Renal pelvis (tissue), 4 donors: ENCODE measurements around the gene CMYA5. TPM values are rescaled to one million over a fixed set of nuclear protein-coding genes. Genes with fewer than 3 reads are reported as not detected.

Experiments used
- DNase-seq: peaks from one replicate; pipeline ENCODE4 v3.0.0-alpha.2; 2013
- polyA plus RNA-seq, 3 donors: library from polyadenylated mRNA; unstranded; fragments of 120-200 nt; gene quantifications; one replicate each; pipeline ENCODE4 v1.2.1, GENCODE V29; 2013; ENCODE audit not compliant: insufficient read length in 3 of 3

Gene CMYA5
- polyA plus RNA-seq, 3 donors = 17.7 to 27.6 (median 23.3) TPM

GRCh38 chr5:79793722-79794121 is 104.1 kb downstream of the CMYA5 start:
- no peak for DNase-seq

- no peak for DNase-seq
Observed at GRCh38 chr5:79794347-79794746, 104.7 kb downstream of the CMYA5 start.

- DNase-seq = no peak
Observed at GRCh38 chr5:79795764-79796398, 106.2 kb downstream of the CMYA5 start.

- no peak for DNase-seq
Observed at GRCh38 chr5:79798893-79799590, 109.4 kb downstream of the CMYA5 start.

GRCh38 chr5:79800979-79801827 is 111.6 kb downstream of the CMYA5 start:
- DNase-seq = no peak

- no peak for DNase-seq
Observed at GRCh38 chr5:79802406-79802805, 112.8 kb downstream of the CMYA5 start.

- DNase-seq = no peak
Observed at GRCh38 chr5:79803007-79803406, 113.4 kb downstream of the CMYA5 start.

GRCh38 chr5:79806741-79807140 is 117.1 kb downstream of the CMYA5 start:
- no peak for DNase-seq

- DNase-seq = no peak
Observed at GRCh38 chr5:79809743-79810142, 120.1 kb downstream of the CMYA5 start.

- DNase-seq = no peak
Observed at GRCh38 chr5:79811081-79811480, 121.4 kb downstream of the CMYA5 start.

GRCh38 chr5:79811904-79812303 is 122.3 kb downstream of the CMYA5 start:
- DNase-seq = no peak

GRCh38 chr5:79814699-79815098 is 125.1 kb downstream of the CMYA5 start:
- DNase-seq = no peak

GRCh38 chr5:79816014-79816413 is 126.4 kb downstream of the CMYA5 start:
- no peak for DNase-seq

GRCh38 chr5:79820648-79821047 is 131.0 kb downstream of the CMYA5 start:
- DNase-seq = no peak

- DNase-seq = no peak
Observed at GRCh38 chr5:79824444-79824843, 134.8 kb downstream of the CMYA5 start.

- DNase-seq = no peak
Observed at GRCh38 chr5:79825802-79826201, 136.2 kb downstream of the CMYA5 start.

GRCh38 chr5:79827159-79827629 is 137.6 kb downstream of the CMYA5 start:
- DNase-seq = no peak

- DNase-seq = no peak
Observed at GRCh38 chr5:79829260-79829659, 139.6 kb downstream of the CMYA5 start.

- DNase-seq = no peak
Observed at GRCh38 chr5:79831381-79832309, 142.0 kb downstream of the CMYA5 start.

- no peak for DNase-seq
Observed at GRCh38 chr5:79832911-79833310, 143.3 kb downstream of the CMYA5 start.

- DNase-seq = no peak
Observed at GRCh38 chr5:79834098-79834753, 144.6 kb downstream of the CMYA5 start.
